GM20000 (cell line): ENCODE results near the gene NRP2.
A peak's percentile ranks its signal among the peaks of the same experiment; 100 is the strongest.

Experiments
- DNase-seq: peaks from one replicate; pipeline ENCODE4 v3.0.0; 2012; ENCODE audit warnings: low spot score
- TF ChIP-seq, protein P1 (sequence below): IDR thresholded peaks from 2 replicates; pipeline ENCODE4 v1.5.1; 2012; ENCODE audit warnings: mild to moderate bottlenecking, control low read depth; ENCODE audit errors: extremely low read depth, missing control alignments

The NRP2 gene

DNA sequence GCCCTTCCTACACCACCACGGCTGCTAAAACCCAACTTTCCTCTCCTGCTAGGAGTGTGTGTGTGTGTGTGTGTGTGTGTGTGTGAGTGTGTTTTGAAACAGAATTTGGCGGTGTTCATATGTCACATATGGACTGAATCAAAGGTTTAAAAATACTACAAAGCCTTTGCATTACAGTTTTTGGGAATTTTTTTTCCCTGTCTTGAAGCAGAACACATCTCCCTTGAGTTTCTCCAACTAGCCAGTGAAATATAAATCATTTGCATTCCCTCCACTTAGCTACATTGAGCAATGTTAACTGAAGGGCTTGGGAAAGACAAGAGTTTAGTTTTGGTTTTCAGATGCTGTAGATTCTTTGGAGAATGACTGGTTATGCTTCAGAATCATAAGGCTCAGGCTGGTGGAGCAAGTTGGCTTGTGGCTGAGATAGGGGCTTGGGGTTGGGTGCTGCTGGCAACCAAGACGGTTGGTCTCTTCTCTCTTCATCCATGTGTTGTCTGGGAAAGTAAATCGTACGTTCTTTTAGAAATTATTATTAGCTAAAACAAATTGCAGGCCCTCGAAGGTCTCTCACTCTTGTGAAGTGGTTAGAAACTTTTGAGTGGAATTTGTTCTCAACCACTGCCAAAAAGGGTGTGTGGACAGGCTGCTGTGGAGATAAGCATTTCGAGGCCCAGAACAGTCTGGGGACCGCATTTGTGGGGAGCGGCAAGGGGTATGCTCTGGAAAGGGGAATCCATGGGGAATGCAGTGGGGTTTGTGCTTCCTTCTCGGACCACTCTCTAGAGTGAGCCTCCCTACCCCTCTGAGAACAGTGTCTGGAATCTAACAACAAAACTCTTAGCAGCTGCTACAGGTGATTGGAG lies 1.4 kb downstream of the NRP2 start:
- TF ChIP-seq, protein P1, sequence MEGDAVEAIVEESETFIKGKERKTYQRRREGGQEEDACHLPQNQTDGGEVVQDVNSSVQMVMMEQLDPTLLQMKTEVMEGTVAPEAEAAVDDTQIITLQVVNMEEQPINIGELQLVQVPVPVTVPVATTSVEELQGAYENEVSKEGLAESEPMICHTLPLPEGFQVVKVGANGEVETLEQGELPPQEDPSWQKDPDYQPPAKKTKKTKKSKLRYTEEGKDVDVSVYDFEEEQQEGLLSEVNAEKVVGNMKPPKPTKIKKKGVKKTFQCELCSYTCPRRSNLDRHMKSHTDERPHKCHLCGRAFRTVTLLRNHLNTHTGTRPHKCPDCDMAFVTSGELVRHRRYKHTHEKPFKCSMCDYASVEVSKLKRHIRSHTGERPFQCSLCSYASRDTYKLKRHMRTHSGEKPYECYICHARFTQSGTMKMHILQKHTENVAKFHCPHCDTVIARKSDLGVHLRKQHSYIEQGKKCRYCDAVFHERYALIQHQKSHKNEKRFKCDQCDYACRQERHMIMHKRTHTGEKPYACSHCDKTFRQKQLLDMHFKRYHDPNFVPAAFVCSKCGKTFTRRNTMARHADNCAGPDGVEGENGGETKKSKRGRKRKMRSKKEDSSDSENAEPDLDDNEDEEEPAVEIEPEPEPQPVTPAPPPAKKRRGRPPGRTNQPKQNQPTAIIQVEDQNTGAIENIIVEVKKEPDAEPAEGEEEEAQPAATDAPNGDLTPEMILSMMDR = no peak
- DNase-seq = no peak

DNA sequence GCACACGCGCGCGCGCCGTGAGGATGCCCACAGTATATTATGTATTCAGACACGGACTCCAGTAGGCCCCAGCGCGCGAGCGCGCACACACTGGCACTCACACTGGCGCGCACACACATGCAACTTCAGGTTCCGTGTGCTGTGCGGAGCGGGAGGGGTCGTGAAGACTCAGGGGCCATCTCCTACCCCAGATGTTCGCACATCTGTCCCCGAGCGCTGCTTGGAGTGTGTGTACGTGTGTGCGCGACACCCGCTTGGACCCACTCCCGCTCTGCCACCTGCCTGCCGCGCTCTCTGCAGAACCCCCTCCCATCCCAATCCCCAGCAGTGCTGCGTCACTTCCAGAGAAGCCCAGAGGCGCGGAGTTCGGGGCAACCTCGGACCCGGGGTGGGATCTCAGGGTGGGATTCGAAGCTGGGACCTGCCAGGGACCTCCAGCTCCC lies 2.6 kb downstream of the NRP2 start:
- DNase-seq = no peak
- TF ChIP-seq, protein P1 = no peak

DNA sequence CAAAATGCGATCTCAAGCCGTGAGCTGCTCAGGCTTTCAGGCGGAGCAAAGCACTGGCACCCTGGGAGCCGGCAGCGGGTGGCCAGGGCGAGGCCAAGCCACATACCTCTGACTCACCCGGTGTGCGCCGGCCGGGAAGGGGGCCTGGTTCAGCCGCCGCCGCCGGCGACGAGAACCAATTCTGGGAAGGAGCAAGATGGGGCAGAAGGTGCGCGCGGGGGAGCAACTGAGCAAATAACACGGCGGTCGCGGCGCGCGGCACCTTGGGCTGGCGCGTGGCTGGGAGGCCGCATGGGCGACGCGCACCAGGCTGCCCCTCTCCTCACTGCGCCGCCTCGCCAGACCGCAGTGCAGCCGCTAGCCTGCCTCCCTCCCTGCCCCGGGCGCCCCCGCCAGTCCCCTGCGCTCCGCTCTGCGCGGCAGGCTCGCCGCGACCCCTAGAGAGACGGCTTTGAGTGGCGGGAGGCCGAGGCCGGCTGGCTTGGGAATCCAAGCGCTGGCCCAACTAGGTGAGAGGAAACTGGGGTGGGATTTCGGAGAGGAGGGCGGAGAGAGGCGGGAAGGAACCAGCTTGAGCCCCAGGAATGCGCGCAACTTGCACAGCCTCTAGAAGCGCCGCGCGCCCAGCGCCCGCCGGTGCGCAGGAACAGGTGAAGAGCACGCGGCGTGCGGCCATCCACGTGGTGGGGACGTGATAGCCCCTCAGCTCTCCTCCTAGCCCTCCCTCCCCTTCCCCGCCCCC lies 3.2 kb downstream of the NRP2 start:
- TF ChIP-seq, protein P1 = no peak
- peak; percentile 32 for DNase-seq

DNA sequence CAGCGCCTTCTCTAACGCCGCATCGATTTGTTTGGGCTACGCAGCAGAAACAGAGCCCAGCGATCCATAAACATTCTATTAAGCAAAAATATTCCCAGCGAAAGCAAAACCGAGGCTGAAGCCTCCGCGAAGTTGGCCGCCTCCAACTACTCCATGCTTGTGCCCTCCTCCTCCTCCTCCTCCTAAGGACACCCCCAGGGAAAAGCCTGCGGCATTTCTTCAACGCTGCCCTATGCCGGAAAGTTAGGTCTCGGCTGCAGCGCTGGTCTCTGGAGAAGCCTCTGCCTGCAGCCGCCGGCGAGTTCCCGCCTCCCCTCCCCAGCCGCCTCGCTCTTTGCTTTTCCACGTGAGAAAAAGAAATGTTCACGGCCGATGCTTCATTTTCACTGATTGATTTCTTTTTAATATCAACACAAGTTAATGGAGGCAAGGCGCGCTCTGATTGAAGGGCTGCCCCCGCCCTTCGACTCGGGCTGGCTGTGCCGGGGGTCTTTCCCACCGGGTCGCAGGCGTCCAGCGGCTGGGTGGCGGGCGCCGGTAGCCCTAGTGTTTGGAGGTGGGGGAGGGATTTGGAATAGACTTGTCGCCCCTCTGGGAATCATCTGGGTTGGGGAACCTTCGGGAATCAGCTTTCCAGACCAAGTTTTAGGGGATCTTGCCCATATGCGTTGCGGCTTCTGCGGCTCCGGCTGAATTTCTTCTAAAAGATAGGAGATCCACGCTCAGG lies 3.9 kb downstream of the NRP2 start:
- TF ChIP-seq, protein P1 = no peak
- DNase-seq = no peak

DNA sequence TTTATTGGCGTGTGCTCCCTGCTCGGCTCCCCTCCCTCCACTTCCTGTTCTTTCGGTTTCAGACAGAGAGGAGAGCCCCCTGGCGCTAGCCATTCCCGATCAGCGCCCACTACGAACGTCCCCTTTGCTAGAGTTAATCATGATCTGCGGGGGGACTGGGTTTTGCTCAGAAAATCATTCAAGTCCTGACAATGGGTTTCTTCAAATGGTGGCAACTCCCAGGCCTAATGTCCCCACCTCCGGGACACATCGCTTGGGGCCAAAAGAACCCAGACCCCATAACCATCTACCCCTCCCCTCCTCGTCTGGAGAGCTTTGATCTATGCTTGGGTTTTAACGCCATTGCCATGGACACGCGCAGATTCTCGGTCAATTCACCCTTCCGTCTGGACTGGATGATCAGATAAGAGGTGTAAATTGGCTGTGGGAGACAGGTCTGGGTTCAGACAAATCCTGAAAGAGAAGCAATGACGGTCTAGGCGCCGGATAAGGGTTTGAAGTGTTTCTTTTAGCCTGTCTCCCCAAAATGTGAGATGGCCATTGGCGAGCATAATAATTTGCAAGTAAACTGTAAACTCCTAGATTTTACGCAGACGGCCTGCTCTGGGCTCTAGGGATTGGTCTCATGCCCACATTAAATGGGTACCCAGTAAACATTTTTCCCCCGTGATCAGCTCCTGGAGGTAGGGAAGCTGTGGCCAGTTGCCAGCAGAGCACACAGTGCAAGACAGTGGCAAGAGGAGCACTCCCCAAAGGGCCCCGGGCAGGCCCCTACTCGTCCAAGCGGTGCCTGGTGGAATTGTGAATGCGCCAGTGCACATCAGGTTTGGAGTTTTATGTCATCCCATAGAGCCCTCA lies 4.7 kb downstream of the NRP2 start:
- TF ChIP-seq, protein P1 = no peak
- DNase-seq = no peak

DNA sequence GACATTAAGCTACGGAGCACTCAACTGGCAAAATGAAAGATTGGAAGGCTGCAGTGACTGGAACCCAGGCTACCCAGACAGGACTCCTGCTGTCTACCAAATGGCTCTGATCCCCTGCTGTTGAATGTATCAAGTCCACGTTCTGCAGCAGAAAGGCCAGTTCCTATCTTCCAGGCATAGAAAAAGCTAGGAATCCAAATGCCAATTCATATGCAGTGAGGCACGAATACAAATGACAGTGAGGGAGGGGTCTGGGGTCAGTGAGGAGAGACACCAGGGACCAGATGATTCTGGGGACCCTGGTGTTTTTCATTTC lies 5.3 kb downstream of the NRP2 start:
- no peak for DNase-seq
- TF ChIP-seq, protein P1 = no peak
